Osteocyte (in vitro differentiated cells): ENCODE data around the gene EML1. TPM values are rescaled to one million over a fixed set of nuclear protein-coding genes. Genes with fewer than 3 reads are reported as not detected.

Source experiments
- DNase-seq: peaks from one replicate; pipeline ENCODE4 v3.0.0; 2021; ENCODE audit warnings: mixed read lengths; ENCODE audit not compliant: unreplicated experiment; ENCODE audit errors: extremely low spot score
- H3K27ac Mint-ChIP-seq: one replicate; pipeline ENCODE4 v1.8.0; 2021; ENCODE audit warnings: mild to moderate bottlenecking, mixed read lengths; ENCODE audit not compliant: unreplicated experiment
- H3K27me3 Mint-ChIP-seq: one replicate; pipeline ENCODE4 v1.8.0; 2021; ENCODE audit warnings: mixed read lengths; ENCODE audit not compliant: unreplicated experiment
- H3K36me3 Mint-ChIP-seq: one replicate; pipeline ENCODE4 v1.8.0; 2021; ENCODE audit warnings: mixed read lengths; ENCODE audit not compliant: unreplicated experiment
- H3K4me1 Mint-ChIP-seq: one replicate; pipeline ENCODE4 v1.8.0; 2021; ENCODE audit warnings: mixed read lengths; ENCODE audit not compliant: unreplicated experiment
- H3K4me3 Mint-ChIP-seq: one replicate; pipeline ENCODE4 v1.8.0; 2021; ENCODE audit warnings: mild to moderate bottlenecking, moderate library complexity, mixed read lengths; ENCODE audit not compliant: unreplicated experiment
- H3K9me3 Mint-ChIP-seq: one replicate; pipeline ENCODE4 v1.8.0; 2021; ENCODE audit warnings: mixed read lengths; ENCODE audit not compliant: unreplicated experiment
- CTCF ChIP-seq: fragments of 200-600 bp; sonication (generic); IDR thresholded peaks from 2 replicates; pipeline ENCODE4 v1.5.0; 2021; ENCODE audit warnings: antibody characterized with exemption, mild to moderate bottlenecking, moderate library complexity
- total RNA-seq: library from RNA; stranded (reverse); gene quantifications from 2 replicates; pipeline ENCODE4 v1.2.1, GENCODE V29; 2021

Gene EML1
- total RNA-seq, 1 donor from 2014 or later: 34.8 TPM

- no peak overlapping the region for H3K4me3 Mint-ChIP-seq
- no peaks in the 10 kb centered on the region for H3K9me3 Mint-ChIP-seq
- no peak overlapping the region for H3K27ac Mint-ChIP-seq
- no peak for DNase-seq
- peaks cover 70% of the 10 kb centered on the region for H3K4me1 Mint-ChIP-seq
- TF ChIP-seq CTCF: no peak
- H3K27me3 Mint-ChIP-seq: no peaks in the 10 kb centered on the region
- H3K36me3 Mint-ChIP-seq: no peaks in the 10 kb centered on the region
These were observed 42.3 kb upstream of the EML1 start for GRCh38 chr14:99750746-99751450.

DNA sequence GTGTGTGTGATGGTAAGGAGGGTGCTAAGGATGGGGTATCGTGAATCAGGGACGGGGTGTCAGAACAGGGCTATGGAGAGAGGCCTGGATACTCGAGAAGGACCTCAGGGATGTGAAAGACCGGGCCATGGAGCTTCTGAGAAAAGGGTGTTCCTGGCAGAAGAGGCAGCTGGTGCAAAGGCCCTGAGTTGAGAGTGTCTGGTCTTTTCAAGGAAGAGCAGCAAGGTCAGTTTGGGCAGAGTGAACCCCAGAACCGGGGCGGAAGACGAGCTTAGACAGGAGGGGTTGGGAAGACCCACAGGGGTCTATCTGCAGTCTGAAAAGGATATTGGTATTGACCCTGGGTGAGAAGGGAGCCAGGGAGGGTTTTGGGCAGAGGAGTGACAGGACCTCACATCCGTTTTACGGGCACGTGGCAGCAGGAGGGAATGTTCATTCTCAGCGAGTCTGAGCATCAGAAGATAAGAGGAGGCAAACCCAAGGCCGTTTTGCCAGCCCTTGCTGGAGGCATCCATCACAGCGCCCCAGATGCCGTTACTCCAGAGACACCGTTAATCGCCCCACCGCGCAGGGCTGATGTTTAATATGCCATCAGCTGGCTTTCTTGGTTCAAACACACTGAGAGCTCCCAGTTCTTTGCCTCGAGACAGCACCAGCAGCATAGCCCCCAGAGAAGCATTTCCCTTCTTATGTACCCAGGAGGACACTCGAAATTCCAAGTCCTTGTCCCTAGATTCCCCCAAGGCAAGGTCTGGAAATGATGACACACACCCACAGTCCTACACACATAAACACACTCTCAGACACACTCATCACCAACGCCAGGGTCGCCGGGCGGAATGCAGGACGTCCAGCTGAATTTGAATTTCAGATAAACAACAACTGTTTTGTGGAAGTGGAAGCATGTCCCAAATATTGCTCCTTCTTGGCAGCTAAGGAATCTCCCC is 41.4 kb upstream of the EML1 start:
- H3K4me3 Mint-ChIP-seq: no peak overlapping the region

DNA sequence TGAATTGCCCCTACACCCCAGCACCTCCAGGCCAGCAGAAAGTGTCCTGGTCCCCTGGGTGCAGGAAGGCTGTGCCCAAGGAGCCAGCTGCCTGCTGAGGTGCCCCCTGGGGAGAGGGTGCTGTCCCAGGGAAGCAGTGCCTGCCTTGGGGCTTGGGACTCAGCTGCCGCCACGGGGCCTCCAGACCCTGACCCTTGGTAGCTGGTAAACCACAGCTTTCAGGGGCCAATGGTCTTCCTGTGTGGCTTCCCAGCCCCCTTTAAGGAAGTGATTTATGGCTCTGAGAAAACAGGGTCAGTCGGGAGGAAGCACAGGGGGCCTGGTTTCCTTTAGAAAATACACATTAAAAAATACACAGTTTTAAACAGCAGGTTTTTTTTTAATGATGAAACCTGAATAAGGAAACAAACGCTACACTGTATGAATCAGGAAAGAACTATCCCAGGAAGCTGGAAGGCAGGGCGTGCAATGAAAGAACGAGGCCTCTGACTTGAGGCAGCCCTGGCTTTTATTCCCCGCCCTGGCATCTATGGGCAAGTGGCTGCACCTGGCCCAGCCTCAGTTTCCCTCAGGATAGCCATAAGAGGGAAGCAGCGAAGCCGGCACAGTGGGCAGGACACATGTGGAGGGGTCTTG is 40.6 kb upstream of the EML1 start:
- Mint-ChIP-seq H3K27ac (peak overlapping the region; percentile 82), H3K36me3 (no peaks in the 10 kb centered on the region), H3K27me3 (no peaks in the 10 kb centered on the region), H3K4me3 (peak overlapping the region; percentile 6), H3K4me1 (peaks cover 70% of the 10 kb centered on the region), H3K9me3 (no peaks in the 10 kb centered on the region)
- peak; percentile 84 for DNase-seq
- TF ChIP-seq CTCF: no peak

More for the DNA sequence above, 41.4 kb upstream of the EML1 start:
- Mint-ChIP-seq H3K4me1 (peaks cover 72% of the 10 kb centered on the region), H3K27ac (peak overlapping the region; percentile 82), H3K9me3 (no peaks in the 10 kb centered on the region), H3K27me3 (no peaks in the 10 kb centered on the region), H3K36me3 (no peaks in the 10 kb centered on the region)
- no peak for DNase-seq
- no peak for TF ChIP-seq CTCF

- no peaks in the 10 kb centered on the region for H3K9me3 Mint-ChIP-seq
- H3K4me1 Mint-ChIP-seq: peaks cover 75% of the 10 kb centered on the region
- peak; percentile 8 for TF ChIP-seq CTCF
- peak overlapping the region; percentile 47 for H3K4me3 Mint-ChIP-seq
- no peak for DNase-seq
- H3K27me3 Mint-ChIP-seq: no peaks in the 10 kb centered on the region
- H3K27ac Mint-ChIP-seq: peak overlapping the region; percentile 89
- H3K36me3 Mint-ChIP-seq: no peaks in the 10 kb centered on the region
These were observed 39.7 kb upstream of the EML1 start for GRCh38 chr14:99753225-99754140.
